AG10803 (cell line): ENCODE results near the gene ADAM17.

Experiments
- DNase-seq: peaks from one replicate; pipeline ENCODE4 v3.0.0; 2010; ENCODE audit warnings: low read depth
- H3K4me3 ChIP-seq: 2 replicates; pipeline ENCODE4 v1.5.1; 2011; ENCODE audit warnings: mild to moderate bottlenecking, low read length, control low read depth
- CTCF ChIP-seq: conservative IDR thresholded peaks from 2 replicates; pipeline ENCODE4 v1.5.1; 2011; ENCODE audit warnings: mild to moderate bottlenecking, low read length, control low read depth, inconsistent platforms

The ADAM17 gene

GRCh38 chr2:9439536-9439935 lies 116.1 kb downstream of the ADAM17 start:
- TF ChIP-seq CTCF = no peak
- no peak overlapping the region for H3K4me3 ChIP-seq
- peak; percentile 18 for DNase-seq
